Left kidney (tissue), 2 donors: ENCODE measurements around the gene ANKLE1. TPM values are rescaled to one million over a fixed set of nuclear protein-coding genes. Genes with fewer than 3 reads are reported as not detected.

Experiments used
- DNase-seq: peaks from one replicate; pipeline ENCODE4 v3.0.0-alpha.2; 2013
- polyA plus RNA-seq: library from polyadenylated mRNA; unstranded; fragments of 120-200 nt; gene quantifications from one replicate; pipeline ENCODE4 v1.2.1, GENCODE V29; 2013; ENCODE audit not compliant: insufficient read length

The ANKLE1 gene
- polyA plus RNA-seq, 1 donor, result 1.5 TPM

GRCh38 chr19:17307876-17308377, 26.2 kb downstream of the ANKLE1 start:
- DNase-seq, result no peak

GRCh38 chr19:17309198-17309964, 27.7 kb downstream of the ANKLE1 start, which contains the start of gene DDA1:
DDA1 (plus strand) TSS chr19:17309563; CDS start chr19:17309655, 92 bp downstream.
- peak; percentile 99 for DNase-seq

GRCh38 chr19:17309965-17310461, 28.3 kb downstream of the ANKLE1 start:
- no peak for DNase-seq

GRCh38 chr19:17311455-17312188, 29.9 kb downstream of the ANKLE1 start:
- no peak for DNase-seq

- DNase-seq, result no peak
Measured at GRCh38 chr19:17312189-17313113, 30.8 kb downstream of the ANKLE1 start.

GRCh38 chr19:17314007-17314593, 32.4 kb downstream of the ANKLE1 start:
- no peak for DNase-seq

- DNase-seq, result no peak
Measured at GRCh38 chr19:17318966-17319365, 37.3 kb downstream of the ANKLE1 start.

- no peak for DNase-seq
Measured at GRCh38 chr19:17319473-17320238, 38.0 kb downstream of the ANKLE1 start.

- DNase-seq, result no peak
Measured at GRCh38 chr19:17320435-17320834, 38.7 kb downstream of the ANKLE1 start.

GRCh38 chr19:17321655-17322489, 40.2 kb downstream of the ANKLE1 start:
- no peak for DNase-seq

GRCh38 chr19:17322854-17323253, 41.2 kb downstream of the ANKLE1 start:
- no peak for DNase-seq

GRCh38 chr19:17323300-17323963, 41.7 kb downstream of the ANKLE1 start:
- no peak for DNase-seq

- no peak for DNase-seq
Measured at GRCh38 chr19:17323964-17324332, 42.2 kb downstream of the ANKLE1 start.

- DNase-seq, result no peak
Measured at GRCh38 chr19:17324357-17325114, 42.8 kb downstream of the ANKLE1 start.

GRCh38 chr19:17325133-17325532, 43.4 kb downstream of the ANKLE1 start:
- no peak for DNase-seq

- no peak for DNase-seq
Measured at GRCh38 chr19:17325881-17326594, 44.3 kb downstream of the ANKLE1 start.

GRCh38 chr19:17326595-17326966, 44.9 kb downstream of the ANKLE1 start:
- DNase-seq, result no peak
